Activated CD8-positive, alpha-beta memory T cell treated with anti-CD3 and anti-CD28 coated beads, Interleukin-2, amount 50 U/mL, for 1 hour (primary cell): ENCODE measurements around the gene NRARP.

ENCODE experiments used
- DNase-seq: peaks from one replicate; pipeline ENCODE4 v3.0.0-alpha.2; 2020; ENCODE audit errors: extremely low read depth

The NRARP gene

DNA sequence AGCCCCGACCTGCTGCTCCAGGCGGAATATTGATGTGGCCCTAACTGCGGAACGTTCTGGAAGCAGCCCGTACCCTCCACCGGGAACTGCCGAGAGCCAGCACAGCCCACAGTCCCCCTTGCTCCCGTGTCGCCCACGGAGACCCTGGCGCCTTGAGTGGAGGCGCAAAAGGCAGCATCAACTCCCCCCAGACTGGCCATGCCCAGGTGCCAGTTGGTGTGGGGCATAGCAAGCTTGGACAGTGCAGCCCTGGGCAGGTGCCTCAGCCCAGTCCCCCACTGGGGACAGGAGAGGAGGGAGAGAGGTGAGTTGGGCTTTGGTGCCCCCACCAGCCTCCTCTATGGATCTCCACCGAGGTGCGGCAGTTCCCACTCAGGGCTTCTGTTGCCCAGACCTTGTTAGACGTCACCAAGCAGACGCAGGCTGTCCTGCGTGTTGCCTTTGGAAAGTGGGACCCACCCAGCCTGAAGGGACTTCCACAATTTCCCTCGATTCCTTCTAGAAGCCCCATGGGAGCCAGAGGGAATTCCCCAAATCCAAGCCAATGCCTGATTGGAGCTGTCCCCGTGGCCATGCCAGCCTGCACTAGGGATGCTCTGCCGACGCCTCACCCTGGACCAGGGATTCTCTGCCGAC lies 19.8 kb upstream of the NRARP start:
- no peak for DNase-seq

DNA sequence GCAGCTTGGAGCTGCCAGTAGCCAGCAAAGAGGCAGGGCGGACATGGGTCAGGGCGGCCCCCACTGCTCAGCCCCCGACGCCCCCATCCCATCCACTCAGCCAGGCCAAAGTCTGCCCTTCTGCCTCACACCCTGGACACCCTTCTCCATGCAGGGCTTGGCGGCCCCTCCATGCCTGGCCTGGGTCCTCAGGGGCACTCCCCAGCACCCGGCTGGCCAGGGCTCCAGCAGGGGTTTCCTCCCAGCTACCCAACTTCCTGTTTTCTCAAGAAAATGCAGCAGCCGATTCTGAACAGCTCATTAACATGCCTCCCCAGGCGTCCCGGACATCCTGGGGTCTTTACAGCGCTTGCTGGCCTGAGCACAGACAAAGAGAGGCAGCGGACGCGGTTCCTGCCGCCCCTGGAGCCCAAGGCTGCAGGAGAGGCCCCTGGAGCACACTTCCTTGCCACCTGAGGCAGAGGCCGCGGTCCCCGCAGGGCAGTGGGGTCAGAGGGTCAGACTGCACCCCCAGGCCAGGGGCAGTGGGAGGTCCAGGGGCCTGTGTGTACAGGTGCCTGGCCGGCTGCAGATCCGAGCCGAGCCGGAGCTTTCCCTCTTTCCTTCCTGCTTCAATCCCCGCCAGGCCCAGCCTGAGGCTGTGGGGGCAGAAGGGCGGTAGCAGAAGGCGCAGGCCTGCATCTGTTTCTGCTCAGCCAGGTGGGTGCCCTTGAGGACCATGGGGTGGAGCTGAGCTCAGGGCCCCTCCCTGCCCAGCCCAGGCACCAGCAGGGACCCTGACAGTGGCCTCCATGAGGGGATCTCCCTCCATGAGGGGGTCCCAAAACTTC lies 18.7 kb upstream of the NRARP start:
- DNase-seq: no peak

DNA sequence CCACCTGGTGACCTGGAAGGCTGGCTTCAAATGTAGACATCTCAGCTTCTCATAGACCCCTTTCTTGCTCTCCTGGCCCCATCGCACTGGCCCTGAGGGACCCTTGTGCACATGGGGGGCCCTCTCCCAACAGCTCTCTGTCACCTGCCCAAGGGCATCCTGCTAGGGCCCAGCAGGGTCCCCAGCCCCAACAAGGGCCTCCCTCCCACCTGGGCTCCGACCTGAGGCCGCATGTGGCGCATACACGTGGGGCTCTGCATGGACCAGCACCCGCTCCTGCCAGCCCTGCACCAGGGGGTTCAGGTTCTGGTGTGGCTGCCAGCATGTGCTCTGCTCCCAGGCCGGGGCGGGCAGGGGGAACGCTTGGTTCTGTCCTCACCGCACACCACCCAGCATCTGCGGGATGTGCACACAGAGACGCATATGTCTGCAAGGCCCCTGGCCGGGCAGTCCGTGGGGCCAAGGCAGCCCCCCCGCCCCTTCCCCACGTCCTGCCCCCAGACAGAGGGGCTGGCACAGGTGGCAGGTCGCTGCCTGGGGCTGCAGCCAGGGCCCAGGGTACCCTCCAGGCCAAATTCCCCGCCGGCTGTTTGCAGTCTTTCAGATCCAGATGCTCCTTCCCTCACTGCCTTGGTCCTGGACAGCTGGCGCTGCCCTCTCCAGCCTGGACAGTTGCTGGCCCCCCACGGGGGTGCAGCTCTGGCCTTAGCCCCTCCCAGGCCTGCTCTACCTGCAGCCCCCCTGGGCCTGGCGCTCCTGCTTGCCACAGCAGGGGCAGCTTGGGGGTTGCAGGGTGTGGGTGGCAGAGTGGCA lies 17.9 kb upstream of the NRARP start:
- no peak for DNase-seq

DNA sequence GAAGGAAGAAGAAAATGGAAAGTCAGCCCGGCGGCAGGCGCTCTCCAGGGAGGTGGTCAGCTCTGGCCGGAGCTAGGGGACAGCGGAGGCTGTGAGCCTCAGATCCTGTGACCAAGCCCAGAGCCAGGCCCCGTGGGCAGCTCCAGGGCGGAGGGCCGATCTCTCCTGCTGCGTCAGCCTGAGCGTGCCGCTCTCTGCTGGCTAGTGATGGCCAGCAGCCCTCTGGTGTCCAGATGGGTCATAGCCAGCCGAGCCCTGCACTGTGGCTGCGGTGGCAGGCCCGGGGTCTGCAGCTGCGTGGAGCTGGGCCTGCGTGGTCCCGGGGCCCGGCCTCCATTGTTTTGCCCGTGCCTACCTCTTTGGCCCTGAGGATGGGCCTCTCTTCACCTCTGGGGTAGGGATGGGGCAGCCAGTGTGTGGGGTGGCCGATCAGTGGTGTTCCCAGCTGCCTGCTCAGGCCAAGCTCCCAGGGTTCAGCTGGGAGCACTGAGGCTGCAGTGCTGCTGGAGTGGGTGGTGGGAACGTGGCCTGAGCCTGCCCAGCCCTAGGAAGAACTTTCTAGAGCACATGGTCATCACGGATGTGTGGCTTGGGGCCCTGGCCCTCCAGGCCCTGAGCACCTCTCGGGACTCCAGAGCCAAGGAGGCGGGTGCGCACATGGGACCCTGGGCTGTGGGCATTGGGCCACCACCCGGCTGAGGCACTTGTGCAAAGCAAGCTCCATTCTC lies 17.1 kb upstream of the NRARP start:
- no peak for DNase-seq

DNA sequence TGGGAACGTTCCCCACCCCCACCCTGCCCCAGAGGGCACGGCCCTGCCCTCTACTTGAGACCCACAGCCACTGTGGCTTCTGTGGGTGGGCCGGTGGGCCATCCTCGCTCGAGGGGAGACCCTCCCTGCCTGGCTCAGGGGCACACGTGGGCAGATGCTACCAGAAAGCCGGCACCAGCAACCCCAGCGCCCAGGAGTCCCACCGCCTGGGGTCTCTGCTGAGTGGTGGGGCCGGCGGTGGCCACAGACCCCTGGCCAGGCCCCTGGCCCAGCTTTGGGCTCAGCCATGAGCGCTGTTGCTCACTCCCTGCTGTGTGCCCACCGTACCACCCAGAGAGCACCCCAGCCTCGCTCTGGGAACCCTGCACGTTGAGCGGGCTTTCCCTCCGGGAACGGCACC lies 16.5 kb upstream of the NRARP start:
- no peak for DNase-seq

DNA sequence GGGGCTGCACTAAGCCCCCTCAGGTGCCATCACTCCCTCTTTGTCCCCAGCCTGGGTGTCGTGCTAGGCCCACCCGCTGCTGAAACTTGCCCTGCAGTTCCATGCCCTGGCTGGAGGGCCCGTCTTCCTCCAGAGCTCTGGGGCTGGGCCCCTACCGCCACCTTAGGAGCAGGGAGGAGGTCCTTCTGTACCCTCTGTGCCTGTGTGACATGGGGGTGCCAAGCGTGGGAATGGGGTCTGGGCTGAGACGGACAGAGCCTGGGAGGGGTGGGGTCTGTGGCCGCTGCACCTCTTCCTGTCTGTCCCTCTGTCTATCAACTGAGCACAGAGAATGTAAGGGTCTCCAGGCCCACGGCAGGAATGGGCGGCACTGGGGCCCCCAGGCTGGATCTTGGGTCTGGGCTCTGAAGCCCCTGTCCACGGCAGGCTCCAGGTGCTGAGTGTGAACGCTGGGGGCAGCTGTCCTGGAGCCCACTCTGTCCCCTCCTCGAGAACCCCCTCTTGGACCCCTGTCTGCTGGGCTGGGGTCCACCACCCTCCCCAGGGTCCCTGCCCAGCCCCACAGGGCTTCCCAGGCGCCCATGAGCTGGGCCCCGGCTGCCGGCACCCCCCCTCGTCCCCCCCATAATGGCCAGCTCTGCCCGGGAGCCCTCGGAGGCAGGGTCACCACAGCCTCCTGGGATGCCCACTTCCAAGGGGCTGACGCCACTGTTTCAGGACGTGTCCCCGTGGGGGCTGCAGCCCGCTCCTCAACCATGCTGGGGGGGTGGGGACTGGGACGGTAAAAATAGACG lies 15.8 kb upstream of the NRARP start:
- no peak for DNase-seq

DNA sequence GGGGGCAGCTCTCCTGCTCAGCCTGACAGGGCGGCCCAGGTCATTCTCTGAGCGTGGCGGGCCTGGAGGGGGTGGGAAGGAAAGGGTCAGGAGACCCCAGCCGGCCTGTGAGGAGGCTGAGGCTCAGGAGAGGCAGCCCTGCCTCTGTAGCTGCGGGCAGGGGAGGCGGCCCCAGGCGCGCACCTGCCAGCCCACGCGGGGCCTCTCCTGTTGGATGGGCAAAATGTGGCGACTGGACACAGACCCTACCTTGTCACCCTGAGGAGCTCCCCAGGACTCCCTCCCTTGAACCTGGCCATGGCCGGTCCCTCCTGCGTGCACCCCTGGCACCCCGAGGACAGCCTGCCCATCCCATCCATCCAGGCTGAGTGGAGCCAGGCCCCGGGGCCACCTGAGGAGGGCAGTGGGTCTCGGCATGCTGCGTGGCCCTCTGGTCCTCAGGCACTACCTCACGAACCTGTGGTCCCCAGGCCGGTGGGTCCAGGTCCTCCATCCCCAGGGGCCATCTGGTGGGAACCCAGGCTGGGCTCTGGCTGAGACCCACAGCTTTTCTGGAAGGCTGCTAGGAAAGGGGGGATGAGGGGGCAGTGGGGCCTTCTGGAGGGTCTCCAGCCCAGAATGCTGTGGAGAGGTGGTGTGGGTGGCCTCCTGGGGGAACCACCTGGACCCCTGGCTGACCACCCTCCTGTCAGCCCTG lies 15.1 kb upstream of the NRARP start:
- DNase-seq: no peak

DNA sequence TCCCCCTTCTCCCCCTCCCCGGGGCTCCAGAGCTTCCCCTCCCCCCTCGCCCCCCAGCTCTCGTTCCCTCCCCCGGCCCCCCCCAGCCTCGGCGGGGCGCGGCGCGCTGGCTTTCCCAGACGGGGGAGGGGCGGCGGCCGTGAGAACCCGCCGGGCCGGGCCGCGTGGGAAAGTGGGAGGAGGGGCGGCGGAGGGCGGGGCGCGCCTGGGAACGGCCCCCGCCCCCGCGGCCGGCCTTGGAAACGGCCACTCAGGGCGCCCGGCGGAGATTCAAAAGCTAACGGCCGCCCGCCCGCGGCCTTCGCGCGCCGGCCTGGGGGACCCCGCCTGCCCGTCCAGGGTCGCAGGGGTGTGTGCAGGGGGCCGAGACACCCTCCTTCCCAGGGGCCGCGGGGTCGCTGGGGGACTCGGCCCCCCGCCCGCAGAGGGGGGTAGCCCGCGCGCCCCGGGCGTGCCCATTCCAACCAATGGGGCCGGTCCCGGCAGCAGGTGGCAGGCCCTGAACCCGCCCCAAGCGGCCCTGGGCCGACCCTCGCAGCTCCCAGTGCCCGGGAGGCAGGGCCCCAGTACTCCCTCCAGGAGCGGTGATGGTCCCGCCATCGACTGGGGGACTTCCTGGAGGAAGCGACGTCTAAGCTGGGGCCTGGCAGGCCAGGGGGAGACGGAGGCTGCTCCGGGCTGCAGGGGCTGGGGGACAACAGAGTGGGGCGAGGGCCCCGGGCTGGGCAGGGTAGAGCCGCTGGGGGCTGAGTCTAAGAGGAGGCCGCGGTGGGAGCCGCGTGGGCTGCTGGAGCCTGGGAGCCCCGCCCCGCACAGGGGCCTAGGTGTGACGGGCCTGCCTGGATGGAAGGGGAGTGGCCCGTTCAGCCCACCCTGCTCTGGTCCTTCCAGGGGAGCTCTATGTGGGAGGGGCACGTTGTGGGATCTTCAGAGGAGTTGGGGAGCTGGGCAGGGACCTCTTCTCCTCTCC lies 14.2 kb upstream of the NRARP start:
- DNase-seq: no peak

DNA sequence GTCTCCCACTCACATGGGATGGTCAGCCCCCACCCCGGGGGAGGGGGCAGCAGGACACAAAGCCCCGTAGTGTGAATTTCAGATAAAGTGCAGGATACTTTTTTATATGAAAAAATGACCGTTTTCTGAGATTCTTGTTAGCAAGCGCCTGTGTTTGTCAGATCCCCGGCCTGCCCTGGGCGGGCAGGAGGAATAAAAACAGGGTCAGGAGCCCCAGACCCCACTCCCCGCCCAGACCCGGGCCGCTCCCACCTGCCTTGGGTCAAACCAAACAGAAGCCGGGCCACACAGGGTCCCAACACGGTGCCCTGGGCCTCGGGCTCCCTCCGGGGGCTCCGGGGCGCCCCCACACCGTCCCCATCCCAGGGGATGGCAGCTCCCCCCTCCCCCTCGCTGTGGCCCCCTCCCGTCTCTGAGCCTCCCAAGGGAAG lies 13.5 kb upstream of the NRARP start:
- DNase-seq: no peak

DNA sequence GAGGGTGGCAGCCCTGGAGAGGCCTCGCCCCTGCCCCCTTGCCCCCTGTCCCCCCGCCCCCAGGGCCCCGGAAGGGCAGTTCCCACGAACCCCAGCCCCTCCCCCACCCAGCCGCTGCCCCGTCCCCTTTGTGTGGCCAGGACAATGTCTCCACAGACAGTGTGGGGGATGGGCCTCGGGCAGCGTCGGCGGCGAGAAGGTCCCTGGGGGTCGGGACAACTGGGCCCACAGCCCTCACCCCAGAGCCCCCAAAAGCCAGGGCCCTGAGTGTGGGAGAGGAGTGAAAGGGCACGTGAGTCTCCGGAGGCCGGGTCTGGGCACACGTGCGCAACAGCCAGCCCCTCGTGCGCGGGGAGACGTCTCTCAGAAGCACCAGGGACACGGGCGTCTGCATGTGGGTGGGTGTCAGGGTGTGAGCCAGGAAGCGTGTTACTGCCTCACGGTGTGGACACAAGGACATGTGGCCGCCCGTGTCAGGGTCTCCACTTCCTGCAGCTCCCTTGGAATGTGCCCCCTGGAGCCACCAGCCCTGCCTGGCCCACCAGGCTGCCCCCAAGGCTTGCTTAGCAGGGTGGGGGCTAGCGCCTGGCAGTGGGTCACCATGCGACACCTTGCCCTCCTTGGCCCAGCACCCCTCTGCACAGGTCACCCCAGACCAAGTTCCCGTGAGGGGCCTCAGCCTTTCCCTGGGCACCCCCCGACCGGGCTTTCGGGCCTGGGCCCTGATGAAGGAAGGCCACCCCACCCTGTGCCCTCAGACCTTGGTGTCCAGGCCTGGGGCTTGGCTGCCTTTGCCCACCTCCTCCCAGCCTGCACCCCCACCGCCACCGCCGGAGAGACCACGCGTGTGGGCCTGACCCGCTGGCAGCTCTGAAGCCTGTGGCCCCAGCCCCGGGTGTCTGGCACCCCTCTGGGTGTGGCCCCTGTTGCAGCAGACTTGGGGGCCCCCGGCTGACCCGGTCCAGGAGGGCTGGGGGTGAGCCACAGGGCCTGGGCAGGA lies 12.8 kb upstream of the NRARP start:
- DNase-seq: no peak

DNA sequence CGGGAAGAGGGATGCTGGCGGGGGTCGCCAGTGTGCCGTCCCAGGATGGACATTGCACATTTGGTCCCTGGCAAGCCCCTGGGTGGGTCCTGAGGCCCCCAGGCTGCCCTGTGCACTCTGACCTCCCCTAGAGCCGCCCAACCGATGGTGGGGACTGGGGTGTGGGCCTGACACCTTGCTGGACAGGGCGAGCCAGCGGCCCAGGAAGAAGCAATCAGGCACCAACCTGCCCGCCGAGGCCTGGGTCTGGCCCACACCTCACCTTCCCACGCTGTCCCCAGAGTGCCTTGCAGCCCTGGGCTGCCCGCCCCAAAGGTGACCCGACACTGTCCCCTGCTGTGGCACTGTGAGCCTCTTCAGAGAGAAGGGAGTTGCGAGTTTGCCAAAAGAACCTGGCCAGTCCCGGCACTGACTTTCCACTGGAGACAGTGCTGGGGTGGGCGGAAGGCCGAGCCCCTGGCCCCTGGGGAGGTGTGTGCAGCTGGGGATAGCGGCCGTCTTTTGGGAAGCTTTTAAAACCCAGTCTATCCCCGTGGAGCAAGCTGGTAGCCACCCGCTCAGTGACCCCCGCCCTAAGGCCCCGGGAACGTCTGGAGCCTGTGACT lies 12.0 kb upstream of the NRARP start:
- no peak for DNase-seq

DNA sequence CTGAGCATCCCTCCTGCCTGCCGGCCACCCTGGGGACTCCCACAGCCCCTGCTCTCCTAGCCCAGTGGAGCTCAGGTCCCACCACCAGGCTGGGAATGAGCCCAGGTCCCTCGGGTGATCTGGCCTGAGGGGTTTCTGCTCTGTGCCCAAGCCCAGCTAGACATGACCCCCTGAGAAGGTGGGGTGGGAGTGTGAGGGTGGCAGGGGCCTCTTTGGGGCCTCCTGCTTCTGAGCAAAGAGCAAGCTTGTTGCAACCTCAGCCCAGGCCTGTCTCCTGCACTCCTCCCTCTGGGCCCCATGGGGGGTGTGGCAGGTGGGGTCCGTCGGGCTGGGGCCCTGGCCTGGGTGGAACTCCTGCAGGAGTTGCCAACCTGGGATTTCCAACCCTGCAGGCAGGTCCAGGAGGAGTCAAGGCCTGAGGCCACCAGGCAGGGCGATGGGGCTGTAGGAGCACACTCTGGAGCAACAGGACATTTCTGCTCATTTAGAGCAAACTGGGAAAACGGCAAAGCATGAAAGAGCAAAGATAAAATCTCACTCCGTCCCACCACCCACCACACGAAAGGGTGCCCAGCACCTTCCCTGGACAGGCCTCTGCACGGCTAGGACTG lies 11.4 kb upstream of the NRARP start:
- DNase-seq: no peak

DNA sequence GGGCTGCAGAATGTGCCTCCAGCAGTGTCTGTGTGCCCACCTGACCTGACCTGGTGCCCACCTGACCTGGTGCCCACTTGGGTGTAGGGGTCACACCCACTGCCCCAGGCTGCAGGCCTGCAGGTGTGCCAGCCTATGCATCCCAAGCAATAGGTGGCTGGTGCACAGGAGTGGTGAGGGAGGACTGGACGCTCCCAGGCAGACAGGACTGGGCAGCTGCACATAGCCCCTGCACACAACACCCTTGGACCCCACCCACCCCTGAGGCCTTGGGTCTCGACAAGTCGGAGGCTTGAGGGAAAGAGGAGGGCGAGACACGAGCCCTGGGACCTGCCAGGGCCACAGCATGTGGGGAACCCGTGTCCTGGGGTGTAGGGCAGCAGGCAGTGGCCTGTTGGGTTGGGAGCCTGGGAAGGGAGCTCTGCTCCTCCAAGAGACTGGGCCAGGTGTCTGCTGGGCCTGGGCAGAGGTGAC lies 10.8 kb upstream of the NRARP start:
- no peak for DNase-seq

DNA sequence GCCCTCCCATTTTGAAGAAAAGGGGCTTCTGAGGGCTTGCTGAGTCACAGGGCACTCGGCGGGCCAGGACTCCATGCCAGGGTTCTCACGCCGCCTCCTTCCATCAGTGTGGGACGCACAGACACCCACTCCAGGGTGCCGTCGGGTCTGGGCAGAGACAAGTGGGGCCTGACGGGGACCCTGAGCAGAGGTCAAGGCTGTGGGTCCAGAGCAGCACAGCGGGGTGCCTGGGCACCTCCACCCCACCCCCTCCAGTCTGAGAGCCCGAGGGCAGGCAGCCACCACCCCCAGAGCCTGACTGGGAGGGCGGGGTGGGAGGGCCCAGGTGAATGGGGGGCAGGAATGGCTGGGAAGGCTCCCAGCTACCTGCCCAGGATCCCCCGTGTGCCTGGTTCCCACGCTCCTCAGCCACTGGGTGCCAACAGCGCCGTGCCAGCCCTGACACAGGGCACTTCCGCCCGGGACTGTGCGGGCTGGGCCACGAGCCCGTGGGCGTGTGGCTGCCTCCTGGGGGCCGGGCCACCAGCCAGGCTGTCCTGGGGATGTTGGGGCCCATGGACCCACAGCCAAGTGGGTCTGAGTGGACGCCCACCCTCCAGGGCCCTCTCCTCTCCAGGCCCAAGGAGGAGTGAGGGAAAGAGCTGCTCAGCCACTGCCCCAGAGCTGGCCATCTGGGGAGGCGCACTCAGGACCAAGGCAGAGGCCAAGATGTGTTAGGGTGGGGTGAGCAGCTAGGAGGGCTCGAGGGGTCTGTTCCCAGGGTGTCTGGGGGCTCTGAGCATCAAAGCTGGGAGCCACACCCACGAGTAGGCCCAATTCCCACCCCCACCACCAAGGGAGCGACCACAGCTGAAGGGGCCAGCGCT lies 10.1 kb upstream of the NRARP start:
- DNase-seq: no peak

DNA sequence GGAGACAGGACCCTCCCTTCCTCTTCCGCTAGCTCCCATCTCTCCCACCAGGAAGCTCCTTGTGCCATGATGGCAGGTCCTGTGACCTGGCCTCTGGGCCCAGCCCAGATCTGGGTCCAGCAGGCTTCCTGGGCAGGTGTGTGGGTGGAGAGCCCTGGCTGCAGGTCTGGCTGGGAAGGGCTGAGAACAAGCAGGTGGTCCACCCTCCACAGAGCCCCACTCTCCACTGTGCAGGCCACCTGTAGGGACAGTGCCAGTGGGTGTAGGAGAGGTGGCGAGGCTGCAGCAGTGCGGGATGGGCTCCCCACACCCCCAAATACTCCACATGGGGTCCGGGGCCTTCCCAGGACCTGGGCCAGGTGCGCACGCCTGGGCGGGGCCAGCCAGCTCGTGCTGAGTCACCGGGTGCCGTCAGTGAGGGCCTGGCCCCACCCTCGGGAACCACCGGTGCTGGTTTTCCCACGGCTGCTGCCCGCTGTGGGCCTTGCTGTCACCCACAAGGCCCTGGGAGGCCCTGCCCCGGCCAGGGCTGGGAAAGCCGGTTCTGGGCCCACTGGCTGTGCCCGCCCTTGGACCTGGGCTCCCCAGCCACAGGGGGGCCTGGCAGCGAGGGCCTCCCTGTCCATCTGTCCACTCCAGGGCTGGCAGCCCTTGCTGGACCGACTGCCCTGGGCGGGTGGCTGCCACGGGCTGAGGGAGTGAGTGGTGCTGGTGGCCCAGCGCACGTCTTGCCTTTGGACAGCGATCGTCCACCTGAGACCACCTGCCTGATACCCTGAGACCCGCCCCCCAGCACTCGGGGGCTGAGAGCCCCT lies 9.3 kb upstream of the NRARP start:
- DNase-seq: no peak
